ENCODE results near the gene CNTN5.

CNTN5 gene

DNA sequence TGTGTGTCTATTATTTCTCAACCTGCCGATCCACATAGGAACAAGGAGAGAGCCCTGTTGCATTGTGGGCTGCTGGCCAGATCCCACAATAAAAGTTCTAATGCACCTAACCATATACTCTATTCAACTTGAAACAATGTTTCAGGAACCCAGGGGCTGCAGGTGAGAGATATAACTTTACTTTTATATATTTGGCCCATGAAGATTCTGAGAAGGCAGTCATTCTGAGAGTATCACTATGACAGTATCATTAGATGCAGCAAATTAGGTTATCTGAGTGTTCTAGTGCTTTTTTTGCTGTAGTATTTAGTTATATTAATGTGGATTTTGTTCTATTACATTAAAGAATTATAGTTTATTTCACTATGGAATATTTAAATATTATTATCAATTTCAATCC is 1011.2 kb downstream of the CNTN5 start:
- H3K4me3 Mint-ChIP-seq = no peak overlapping the region
- H3K27ac Mint-ChIP-seq = no peak overlapping the region
- no peaks in the 10 kb centered on the region for H3K27me3 Mint-ChIP-seq

DNA sequence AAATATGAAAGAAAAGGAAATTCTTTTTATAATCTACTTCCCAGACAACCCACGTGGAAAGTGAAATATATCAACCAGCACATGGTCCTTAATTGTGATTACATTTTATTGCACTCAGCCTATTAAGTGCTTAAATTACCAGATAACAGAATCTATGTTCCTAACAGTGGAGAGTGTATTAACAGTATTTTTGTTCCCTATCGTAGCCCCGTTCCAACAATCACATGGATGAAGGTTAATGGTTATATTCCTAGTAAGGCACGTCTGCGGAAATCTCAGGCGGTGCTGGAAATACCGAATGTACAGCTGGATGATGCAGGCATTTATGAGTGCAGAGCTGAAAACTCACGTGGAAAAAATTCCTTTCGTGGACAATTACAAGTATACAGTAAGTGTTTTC is 1040.3 kb downstream of the CNTN5 start:
- H3K4me3 Mint-ChIP-seq = no peak overlapping the region
- peaks cover 0 to 4% of the 10 kb centered on the region in 2 donors for H3K9me3 Mint-ChIP-seq
- ATAC-seq (no peak), DNase-seq (no peak)
- H3K27ac Mint-ChIP-seq = no peak overlapping the region
- no peaks in the 10 kb centered on the region for H3K27me3 Mint-ChIP-seq
- H3K4me1 Mint-ChIP-seq = no peaks in the 10 kb centered on the region

More for the DNA sequence above, 1011.2 kb downstream of the CNTN5 start:
- H3K9me3 Mint-ChIP-seq = peaks cover 10 to 17% of the 10 kb centered on the region in 2 donors
- H3K4me1 Mint-ChIP-seq = no peaks in the 10 kb centered on the region
- DNase-seq (no peak), ATAC-seq (no peak)

DNA sequence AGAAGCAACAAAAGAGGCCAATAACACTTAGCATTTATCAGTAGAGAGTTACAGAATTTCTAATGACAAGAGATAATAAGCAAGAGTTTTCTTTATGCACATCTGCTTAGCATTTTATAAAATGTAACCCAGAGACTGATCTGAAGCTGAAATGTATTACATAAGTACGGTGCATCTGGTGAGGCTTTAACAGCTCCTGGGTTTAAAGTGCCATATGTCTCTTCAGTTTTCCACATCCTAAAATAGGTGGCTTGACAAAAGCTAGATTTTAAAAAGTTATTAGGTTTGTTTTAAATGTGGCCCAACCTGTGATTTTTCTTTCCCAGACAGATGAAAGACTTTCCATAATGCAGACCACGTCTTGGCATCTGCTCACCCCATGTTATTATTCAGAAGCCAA is 1045.7 kb downstream of the CNTN5 start:
- H3K9me3 Mint-ChIP-seq = peaks cover 0 to 4% of the 10 kb centered on the region in 2 donors
- H3K27ac Mint-ChIP-seq = no peak overlapping the region
- H3K4me1 Mint-ChIP-seq = no peaks in the 10 kb centered on the region
- DNase-seq (no peak), ATAC-seq (no peak)
- H3K4me3 Mint-ChIP-seq = no peak overlapping the region
- H3K27me3 Mint-ChIP-seq = no peaks in the 10 kb centered on the region

DNA sequence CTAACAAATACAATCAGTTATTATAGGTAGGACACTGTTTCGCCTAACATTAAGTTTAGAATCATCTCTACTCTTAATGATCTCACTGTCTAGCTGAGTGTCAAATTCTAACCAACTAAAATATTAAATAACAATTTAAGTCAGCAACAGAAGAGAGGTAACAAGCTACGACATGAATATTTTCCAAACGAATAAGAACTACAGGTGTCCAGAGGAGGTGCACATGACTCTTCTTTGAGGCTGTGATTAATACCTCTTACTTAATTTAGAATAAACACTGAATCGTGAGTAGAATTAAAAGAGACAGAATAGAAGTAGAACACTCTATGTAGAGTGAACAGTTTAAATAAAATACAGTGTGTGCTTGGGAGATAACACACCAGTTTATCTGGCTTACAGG is 1047.4 kb downstream of the CNTN5 start:
- Mint-ChIP-seq H3K4me1 (no peaks in the 10 kb centered on the region), H3K27me3 (no peaks in the 10 kb centered on the region), H3K9me3 (no peaks in the 10 kb centered on the region), H3K27ac (no peak overlapping the region), H3K4me3 (no peak overlapping the region)
- ATAC-seq (no peak), DNase-seq (no peak)

DNA sequence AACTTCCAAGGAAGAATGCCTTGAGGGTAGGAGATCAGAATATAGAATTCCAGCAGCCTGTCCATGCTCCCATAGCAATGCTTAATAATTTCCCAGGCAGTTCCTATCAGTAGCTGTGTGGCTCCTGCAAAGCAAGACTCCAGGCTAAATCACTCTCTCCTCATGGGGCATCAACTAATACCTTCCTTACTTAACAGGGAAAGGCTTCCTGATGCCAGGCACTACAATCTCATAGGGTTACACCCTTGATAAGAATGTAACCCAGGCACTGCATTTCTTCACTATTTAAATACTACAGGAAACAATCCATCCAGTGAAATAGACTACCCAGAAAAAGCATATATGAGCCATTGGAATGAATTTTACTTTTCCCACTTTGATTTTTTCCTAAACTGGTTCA is 1051.4 kb downstream of the CNTN5 start:
- Mint-ChIP-seq H3K9me3 (peaks cover 7 to 9% of the 10 kb centered on the region in 2 donors), H3K4me1 (no peaks in the 10 kb centered on the region), H3K27ac (no peak overlapping the region), H3K4me3 (no peak overlapping the region), H3K27me3 (no peaks in the 10 kb centered on the region)
- no peak for DNase-seq
- ATAC-seq = no peak

DNA sequence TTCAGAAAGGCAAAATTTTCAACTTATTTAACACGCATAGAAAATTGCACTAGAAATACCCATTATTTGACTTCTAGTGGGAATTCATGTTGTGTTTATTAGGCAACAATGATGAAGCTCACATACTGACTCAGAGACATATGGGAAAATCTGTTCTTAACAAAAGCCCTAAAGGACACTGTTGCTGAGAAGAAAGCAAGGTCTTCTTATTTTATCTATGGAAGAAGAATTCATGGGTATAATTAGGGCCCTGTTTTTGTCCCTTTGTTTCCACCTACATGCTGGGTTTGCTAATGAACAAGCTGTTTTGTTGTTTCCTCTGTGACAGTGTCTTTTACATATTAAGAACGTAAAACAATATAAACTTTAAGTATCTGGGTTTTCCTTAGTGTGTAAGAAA is 1059.6 kb downstream of the CNTN5 start:
- no peak for DNase-seq
- H3K4me1 Mint-ChIP-seq = no peaks in the 10 kb centered on the region
- no peak overlapping the region for H3K4me3 Mint-ChIP-seq
- ATAC-seq = no peak
- peaks cover 9 to 19% of the 10 kb centered on the region in 2 donors for H3K9me3 Mint-ChIP-seq
- no peaks in the 10 kb centered on the region for H3K27me3 Mint-ChIP-seq
- H3K27ac Mint-ChIP-seq = no peak overlapping the region

DNA sequence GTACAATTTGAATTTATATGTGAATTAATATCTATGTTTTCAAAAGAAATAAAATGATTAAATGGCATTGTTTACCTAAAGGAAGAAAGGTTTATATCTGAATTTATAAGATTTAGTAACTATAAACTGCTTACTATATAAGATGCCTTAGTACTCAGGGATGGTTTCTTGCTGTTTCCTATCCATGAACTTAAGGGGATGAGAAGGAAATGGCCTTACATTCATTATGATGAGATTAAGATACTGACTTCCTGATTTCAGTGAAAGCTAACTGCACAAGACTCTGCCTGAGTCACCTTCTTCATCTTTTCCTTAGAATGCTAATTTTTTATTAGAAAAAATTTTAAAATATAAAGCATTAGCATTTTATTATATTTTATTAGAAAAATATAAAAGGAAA is 1060.1 kb downstream of the CNTN5 start:
- Mint-ChIP-seq H3K4me1 (no peaks in the 10 kb centered on the region), H3K27ac (no peak overlapping the region), H3K27me3 (no peaks in the 10 kb centered on the region), H3K9me3 (peaks cover 4 to 14% of the 10 kb centered on the region in 2 donors), H3K4me3 (no peak overlapping the region)
- DNase-seq = no peak
- ATAC-seq = no peak

DNA sequence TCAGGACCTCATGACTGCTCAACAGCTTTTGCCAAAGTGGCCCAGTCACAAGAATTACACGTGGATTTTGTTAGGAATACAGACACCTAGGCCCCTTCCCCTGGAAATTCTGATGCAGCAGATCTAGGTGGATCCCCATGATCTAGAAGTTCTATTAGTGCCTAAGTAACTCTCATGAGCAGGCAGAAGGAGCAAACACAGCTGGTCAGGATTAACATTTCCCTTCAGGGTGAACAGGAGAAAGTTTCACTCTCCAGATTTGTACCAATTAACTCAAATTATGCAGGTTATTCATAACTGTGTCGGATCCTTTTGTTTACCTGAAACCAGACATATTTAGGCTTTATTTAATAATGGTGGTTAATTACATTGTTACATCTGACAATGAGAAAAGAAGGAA is 1072.9 kb downstream of the CNTN5 start:
- H3K27me3 Mint-ChIP-seq = no peaks in the 10 kb centered on the region
- no peak for DNase-seq
- H3K27ac Mint-ChIP-seq = no peak overlapping the region
- no peak for ATAC-seq
- H3K4me3 Mint-ChIP-seq = no peak overlapping the region
- peaks cover 8 to 25% of the 10 kb centered on the region in 2 donors for H3K9me3 Mint-ChIP-seq
- no peaks in the 10 kb centered on the region for H3K4me1 Mint-ChIP-seq

DNA sequence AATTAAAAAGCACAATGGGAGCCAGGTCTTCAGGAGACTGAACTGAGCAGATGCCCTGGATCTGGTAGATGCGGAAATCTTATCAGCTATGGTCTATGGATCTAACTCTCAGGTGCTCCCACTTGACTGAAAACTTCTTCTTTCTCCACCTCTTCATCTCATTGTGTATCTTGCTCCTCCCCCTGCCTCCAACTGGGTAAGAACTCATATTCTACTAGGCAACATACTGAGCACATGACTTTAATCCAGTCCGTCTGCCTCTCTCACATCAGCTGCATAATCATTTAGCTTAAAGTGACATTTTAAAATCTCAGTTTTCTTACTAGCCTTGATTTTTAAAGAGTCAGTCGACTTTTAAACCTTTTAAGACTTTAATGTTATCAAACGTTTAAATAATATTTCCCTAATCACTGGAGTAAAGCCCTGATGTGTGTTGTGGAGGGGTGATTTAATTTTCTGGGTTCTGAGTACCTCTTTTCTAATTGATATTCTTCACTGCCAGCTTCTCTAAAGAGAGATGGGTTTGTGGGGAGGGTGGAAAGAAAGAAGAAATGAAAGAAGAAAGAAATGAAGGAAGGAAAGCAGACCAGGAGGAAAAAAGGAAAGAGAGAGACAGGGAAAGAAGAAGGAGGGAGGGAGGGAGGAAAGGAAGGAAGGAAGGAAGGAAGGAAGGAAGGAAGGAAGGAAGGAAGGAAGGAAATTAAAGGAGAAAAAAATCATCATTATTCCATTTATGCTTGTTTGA is 1073.5 kb downstream of the CNTN5 start:
- Mint-ChIP-seq H3K9me3 (peaks cover 8 to 25% of the 10 kb centered on the region in 2 donors), H3K4me3 (no peak overlapping the region), H3K27me3 (no peaks in the 10 kb centered on the region), H3K27ac (no peak overlapping the region), H3K4me1 (no peaks in the 10 kb centered on the region)
- DNase-seq (no peak), ATAC-seq (no peak)

DNA sequence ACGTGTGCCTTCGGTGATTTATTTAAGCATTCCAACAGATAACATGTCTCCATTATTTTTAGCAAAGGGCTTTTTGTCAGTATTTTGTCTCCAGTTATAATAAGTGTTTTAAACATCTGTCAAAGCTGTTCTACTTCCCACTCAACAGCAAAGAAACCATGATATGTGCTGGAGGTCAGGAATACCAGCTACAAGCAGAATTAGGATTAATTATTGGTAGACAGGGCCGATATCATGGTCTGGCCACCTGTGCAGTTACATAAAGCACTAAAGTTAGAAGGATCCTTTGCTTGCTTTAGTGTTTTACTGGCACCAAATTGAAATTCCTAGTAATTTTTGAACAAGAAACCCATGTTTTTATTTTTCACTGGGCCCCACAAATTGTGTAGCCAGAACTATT is 1075.1 kb downstream of the CNTN5 start:
- Mint-ChIP-seq H3K4me3 (no peak overlapping the region), H3K4me1 (no peaks in the 10 kb centered on the region), H3K9me3 (peaks cover 8 to 17% of the 10 kb centered on the region in 2 donors), H3K27me3 (no peaks in the 10 kb centered on the region), H3K27ac (no peak overlapping the region)
- no peak for ATAC-seq
- no peak for DNase-seq

DNA sequence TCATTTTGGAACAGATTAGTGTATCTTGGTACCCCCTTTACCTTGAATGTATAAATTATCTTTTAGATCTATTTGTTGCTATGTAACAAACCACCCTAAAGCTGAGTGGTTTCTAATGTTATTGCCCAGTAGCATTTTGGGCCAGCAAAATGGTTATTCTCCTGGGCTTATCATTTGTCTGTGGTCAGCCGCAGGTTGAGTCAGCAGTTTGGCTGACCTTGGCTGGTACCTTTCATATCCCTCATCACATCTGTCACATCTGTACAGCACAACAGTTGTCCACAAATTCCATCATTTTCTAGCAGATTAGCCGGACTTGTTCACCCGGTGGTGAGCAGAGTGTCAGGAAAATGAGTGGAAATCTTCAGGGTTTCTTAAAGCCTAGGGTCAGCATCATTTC is 1077.8 kb downstream of the CNTN5 start:
- H3K4me3 Mint-ChIP-seq = no peak overlapping the region
- H3K27me3 Mint-ChIP-seq = no peaks in the 10 kb centered on the region
- H3K4me1 Mint-ChIP-seq = no peaks in the 10 kb centered on the region
- DNase-seq = no peak
- H3K9me3 Mint-ChIP-seq = peaks cover 8 to 11% of the 10 kb centered on the region in 2 donors
- ATAC-seq = no peak
- H3K27ac Mint-ChIP-seq = no peak overlapping the region

DNA sequence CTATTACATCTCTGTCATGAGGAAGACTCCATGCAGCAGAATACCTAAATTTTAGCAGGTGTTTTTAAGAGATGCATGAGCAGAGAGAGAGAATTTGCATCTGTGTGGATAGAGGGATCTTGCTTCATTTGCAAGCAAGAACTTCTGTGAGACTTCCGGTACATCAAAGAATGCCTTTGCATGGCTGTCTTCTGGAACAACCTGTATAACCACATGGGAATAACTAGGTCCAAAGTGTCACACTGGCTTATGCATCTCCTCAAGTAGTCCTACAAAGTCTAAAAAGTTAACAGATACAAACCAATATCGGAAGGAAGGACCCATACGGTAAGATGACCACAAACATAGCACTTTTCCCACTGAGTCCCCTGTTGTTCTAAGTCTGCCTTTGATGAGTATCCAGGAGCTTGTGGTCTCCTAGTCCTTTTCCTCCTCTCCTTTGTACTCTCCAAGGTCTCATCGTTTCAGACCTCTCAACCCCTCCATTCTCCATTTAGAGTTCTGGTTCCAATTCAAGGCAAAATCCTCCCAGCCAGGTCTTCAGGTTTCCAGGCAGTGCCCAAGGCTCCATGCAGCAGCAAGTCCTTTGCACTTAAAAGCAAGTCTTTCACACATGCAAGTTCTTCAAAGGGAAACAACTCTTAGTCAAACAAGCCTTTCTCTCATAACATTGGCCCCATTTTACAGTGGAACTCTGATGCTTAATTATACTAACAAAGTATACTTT is 1084.7 kb downstream of the CNTN5 start:
- H3K4me3 Mint-ChIP-seq = no peak overlapping the region
- H3K27me3 Mint-ChIP-seq = no peaks in the 10 kb centered on the region
- DNase-seq = no peak
- H3K4me1 Mint-ChIP-seq = no peaks in the 10 kb centered on the region
- no peak overlapping the region for H3K27ac Mint-ChIP-seq
- ATAC-seq = no peak
- H3K9me3 Mint-ChIP-seq = peaks cover 0 to 6% of the 10 kb centered on the region in 2 donors

DNA sequence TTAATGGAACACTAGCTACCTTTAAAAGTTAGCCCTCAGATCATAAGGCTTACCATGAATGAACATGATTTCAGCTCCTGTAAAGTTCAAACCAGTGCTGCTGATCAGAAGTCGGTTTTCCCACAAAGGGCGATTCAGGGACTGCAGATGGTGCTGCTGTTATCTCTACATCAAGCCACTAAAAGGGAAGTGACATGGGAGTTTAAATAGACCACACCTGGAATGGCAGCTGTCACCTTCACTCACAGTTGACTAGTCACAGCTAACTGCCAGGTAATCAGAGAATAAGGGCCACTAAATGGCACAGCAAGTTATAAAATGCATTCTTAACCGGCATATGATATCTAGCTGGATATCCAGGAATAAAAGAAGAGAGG is 1085.2 kb downstream of the CNTN5 start:
- H3K4me1 Mint-ChIP-seq = no peaks in the 10 kb centered on the region
- DNase-seq = no peak
- ATAC-seq = no peak
- H3K4me3 Mint-ChIP-seq = no peak overlapping the region
- H3K9me3 Mint-ChIP-seq = peaks cover 0 to 6% of the 10 kb centered on the region in 2 donors
- H3K27ac Mint-ChIP-seq = no peak overlapping the region
- no peaks in the 10 kb centered on the region for H3K27me3 Mint-ChIP-seq

DNA sequence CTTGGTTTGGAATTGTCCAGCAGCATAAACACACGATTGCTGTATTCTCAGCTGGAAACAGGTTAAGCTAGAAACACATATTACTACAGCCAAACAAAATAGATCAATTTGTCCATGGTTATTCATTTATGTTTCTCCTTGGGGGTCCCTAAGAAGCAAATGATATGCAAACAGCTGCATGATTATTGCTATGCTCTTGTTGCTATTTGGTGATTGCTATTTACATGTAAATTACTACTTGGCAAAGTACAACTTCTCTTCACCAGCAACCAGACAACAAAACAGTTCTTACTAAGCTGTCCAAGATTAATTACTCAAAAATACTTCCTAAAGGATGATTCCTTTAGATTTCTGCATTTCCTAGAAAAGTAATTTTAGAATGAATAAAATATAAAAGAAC is 1098.4 kb downstream of the CNTN5 start:
- ATAC-seq (no peak), DNase-seq (no peak)
- peaks cover 17 to 23% of the 10 kb centered on the region in 2 donors for H3K9me3 Mint-ChIP-seq
- no peaks in the 10 kb centered on the region for H3K4me1 Mint-ChIP-seq
- H3K4me3 Mint-ChIP-seq = no peak overlapping the region
- H3K27ac Mint-ChIP-seq = no peak overlapping the region
- no peaks in the 10 kb centered on the region for H3K27me3 Mint-ChIP-seq

DNA sequence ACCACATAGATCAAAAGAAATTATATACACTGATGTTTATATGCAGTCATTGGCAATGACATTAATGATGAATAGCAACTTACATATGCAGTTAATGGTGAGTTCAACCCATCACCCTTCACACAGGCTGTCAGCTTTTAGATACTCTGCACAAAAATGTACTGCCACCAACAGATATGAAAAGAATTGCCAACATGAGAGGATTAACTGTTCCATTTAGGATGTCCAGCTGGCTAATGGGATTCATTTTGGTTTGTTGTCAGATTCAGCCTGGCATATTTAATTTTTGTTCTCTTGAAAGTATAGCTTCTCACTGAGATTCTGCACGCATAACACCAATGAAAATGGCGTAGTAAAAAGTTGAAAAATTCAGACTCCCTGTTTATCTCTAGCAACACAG is 1112.4 kb downstream of the CNTN5 start:
- ATAC-seq = no peak
- no peak overlapping the region for H3K4me3 Mint-ChIP-seq
- H3K27ac Mint-ChIP-seq = no peak overlapping the region
- H3K4me1 Mint-ChIP-seq = no peaks in the 10 kb centered on the region
- peaks cover 22 to 23% of the 10 kb centered on the region in 2 donors for H3K9me3 Mint-ChIP-seq
- no peaks in the 10 kb centered on the region for H3K27me3 Mint-ChIP-seq
- DNase-seq = no peak

DNA sequence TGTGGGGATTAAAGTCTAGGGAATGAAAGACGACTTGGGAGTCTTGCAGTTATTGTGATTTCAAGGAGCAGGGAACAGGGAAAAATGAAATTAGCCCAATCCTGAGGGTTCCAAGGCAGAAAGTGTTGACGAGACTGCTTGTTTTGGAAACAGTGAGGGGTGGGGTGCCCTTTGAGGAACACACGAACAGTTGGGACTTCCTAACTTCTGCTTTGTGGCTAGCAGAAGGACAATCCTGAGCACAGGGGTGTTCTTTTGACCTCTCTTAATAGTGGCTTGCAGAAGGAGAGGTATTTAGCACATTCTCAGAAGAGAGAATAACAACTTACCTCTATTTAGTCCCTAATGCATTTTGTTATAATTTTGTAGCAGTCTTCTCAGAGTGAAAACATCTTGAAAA is 1120.5 kb downstream of the CNTN5 start:
- Mint-ChIP-seq H3K27ac (no peak overlapping the region), H3K4me1 (no peaks in the 10 kb centered on the region), H3K27me3 (no peaks in the 10 kb centered on the region), H3K4me3 (no peak overlapping the region), H3K9me3 (peaks cover 0 to 4% of the 10 kb centered on the region in 2 donors)
- no peak for ATAC-seq
- no peak for DNase-seq
